NCI-H69 (cell line): ENCODE measurements around the gene SLC9A9.

ENCODE experiments used
- DNase-seq: peaks from one replicate; lab custom pipeline; 2025; lab: John Stamatoyannopoulos, UW

The SLC9A9 gene

DNA sequence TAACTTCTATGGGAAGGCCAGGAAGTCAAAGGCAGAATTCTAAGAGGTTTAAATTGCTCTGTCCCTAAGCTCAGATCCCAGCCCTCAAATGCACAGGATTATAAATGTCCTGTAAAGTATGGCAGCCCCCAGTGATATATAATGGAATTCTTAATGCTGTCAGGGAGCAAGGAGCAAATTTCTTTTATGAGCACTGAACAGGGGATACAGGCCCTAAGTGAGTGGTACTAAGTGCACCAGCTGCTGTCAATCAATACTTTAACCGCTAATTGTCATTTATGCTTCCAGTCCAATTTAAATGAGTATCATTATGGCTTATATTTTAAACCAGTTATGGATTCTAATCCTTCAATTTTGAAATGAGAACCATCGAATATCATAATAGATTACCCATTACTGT, 4.7 kb downstream of the SLC9A9 start:
- no peak for DNase-seq

DNA sequence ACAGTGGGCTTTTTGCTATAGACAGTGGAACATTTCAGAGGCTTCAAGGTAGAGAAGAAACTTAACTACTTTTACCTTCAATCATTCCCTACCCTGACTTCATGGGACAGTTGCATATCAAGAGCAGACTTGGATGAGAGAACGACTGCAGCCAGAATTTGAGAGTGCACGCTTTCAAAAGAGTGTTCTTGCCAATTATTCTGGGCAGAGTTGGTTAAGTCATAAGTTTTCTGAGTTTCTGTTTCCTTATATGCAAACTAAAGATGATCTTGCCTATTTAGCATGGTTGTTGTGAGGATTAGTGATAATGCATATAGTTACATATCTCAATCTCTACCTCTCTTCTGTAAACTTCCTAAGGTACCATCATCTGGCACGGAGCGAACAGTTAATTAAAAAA, 7.6 kb downstream of the SLC9A9 start:
- no peak for DNase-seq

DNA sequence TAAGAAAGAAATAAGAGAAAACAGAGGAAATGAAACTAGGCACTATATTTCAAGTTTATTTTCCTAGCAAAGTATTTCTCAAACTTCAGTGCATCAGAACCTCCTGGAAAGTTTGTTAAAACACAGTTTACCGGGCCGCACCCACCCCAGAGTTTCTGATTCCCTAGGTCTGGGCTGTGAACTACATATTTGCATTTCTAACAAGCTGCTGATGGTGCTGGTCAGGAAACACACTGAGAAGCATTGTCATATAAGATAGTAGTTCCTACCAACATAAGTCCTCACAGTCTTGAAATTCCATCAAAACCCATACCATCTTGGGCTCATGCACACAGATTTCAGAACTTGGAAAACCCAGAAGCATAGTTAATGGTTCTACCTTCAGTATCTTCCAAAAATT, 8.3 kb downstream of the SLC9A9 start:
- DNase-seq = no peak

DNA sequence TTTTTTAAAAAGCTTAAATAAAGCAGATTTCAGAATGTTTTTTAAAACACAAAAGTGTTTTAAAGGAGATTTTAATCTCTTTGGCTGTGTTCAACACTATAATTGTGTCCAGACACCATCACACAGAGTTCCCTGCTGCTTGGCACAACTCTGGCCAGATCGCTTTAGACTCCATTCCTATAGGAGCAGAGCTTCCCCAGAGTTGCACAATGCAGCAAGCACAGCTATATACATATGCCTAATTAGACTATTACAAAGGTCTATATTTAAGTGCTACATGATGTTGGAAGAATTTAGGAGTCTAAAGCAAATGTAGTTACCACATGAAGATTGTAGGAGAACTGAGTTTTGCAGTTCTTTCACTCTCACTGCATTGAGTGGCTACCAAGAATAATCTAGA, 11.2 kb downstream of the SLC9A9 start:
- no peak for DNase-seq

DNA sequence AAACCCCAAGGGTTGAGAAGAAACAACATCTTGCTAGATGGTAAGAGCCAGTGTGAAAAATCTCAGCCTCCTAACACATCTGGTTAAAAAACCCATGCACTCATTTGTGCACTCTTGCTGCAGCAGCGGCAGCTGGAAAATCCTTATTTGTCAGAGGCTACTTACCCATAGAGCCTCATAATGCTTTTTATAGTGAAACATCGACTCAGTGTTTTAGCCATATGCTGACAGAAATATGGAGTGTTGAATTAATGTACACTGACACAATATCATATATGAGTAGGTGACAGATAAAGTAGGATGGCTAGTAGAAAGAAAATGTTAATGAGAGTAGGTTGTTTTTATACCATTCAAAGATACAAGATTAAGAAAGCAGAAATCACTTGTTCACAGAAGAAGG, 13.0 kb downstream of the SLC9A9 start:
- DNase-seq = no peak

DNA sequence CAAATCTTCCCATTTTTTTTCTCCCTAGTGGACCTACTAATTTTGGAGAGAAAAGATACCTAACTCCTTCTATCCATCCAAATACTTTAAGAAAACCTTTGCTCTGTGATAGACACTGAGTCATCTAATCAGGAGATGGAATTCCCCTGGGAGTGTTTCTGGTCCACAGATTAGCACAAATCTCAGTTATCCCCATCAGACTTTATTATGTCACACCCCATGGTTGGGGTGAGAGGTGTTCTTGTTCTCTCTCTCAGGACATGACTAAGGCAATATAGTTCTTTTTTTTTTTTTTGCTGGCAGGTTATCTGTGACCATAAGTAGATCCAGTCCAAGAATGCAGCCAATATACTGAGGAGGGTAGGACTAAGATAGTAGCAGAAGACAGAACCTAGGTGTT, 15.8 kb downstream of the SLC9A9 start:
- no peak for DNase-seq

DNA sequence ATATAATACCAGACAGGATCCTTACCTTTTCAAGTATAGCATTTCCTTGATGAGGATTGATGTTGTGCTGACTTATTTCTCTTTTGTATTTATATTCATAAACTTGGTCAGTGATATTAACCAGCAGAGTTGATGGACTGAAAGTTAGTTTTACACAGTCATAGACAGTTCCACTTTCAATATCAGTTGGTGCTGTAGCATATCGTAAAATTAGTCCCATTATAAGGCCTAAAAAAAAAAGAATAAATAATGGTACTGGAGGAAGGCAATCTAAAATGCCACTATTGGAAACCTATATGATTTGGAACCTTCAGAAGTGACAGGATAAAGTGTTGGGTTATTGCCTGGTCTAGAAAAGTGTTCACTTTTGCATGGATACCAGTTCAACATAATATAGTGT, 16.3 kb downstream of the SLC9A9 start:
- no peak for DNase-seq

DNA sequence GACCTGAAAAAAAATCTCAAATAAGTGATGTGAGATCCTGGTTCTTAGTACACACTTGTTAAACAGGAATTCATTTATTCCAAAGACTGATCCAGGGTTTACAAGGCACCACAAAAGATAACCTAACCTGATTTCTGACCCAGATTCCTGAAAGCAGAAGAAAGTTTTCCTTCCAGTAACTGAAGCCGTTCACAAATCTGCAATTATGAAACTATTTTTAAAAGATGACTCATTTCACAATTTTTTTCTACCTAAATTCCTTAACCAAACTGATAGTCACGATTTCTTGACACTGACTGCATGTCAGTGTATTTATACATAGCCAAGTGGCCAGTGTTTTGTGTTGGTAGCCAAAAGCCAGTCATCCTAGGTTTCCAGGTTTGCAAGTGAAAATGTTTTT, 17.1 kb downstream of the SLC9A9 start:
- DNase-seq = no peak

DNA sequence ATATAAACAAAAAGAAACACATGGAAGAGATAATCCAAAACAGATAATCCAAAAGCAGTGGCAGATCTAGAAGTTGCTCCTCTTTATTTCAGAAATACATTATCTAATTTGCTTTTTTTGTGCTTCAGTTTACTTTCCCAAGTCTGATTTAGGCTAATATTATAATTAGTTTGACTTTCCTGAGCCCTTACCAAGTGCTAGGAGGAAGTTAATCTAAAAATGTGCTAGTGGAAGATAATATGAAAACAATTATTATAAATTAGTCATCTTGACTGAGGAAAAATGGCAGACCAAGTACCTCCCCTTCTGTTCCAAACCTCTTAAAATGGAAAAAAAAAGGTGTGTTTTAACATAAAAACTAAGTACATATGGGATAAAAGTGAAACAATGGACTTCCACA, 17.5 kb downstream of the SLC9A9 start:
- no peak for DNase-seq

DNA sequence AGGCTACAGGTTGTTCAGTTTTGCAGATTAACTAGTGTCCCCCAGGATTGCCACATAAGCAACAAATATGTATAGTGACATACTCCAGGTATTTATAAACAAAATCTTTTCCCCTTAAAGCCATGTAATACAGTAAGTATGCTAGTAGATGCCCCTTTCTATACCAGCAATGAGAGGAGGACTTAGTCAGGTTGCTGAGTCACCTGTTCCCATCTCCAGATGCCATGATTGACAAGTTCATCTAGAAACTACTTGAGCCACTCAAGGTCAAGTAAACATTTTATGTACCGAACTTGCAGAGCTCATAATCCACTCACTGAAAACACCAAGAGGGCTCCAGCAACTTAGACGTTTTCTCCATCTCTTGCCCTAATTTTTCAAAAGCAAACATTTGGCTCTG, 18.2 kb downstream of the SLC9A9 start:
- no peak for DNase-seq

DNA sequence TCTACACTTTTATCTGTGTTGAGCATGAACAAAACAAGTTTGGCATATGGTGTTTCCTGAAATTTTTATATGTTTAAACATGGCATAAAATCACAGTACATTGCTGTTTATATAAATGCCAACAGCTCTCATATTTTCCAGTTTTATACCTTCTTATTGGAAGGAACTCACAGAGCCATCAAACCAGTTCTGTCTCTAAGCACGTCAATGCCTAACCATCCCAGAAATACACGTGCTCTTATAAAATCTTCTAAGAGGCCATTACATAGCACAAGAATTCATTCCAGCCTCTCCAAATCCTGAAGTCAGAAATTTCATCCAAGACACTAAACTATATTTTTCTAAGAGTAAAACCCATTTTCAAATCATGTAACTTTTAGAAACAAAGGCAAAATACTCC, 20.8 kb downstream of the SLC9A9 start:
- no peak for DNase-seq

DNA sequence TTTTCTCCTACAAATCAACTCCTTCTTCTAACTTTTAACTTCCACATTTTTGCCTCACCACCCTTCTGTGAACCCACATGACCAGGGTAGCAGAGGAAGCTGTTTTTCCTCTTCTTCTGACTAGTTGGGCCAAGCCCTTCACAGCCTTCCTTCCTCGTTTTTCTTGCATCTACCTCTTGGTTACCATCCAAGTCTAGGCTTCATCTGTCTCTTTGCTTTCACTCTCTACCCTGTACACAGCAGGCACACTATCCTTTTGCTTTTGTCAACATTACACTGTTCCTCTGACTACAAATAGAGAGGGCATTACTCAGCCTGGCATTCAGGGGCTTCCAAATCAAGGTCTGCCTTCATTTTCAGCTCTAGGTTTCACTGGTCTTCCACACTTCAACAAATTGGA, 22.0 kb downstream of the SLC9A9 start:
- no peak for DNase-seq

DNA sequence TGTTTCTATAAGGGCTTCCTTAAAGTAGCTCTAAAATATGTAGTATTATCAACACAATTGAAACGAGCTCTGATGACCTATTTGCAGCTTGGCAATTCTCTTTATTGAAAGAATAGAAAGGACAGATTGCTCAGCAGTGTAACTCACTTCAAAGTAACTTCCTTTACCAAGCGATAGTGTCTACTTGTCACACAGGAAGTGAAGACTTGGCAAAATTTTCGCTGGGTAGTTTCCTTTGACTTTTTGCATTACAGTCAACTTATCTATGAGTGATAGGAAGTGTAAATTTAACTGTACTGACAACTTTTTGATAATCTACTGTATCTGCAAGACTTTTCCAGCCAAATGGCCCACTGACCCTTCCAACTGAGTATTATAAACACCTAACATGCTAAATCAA, 22.8 kb downstream of the SLC9A9 start:
- no peak for DNase-seq

DNA sequence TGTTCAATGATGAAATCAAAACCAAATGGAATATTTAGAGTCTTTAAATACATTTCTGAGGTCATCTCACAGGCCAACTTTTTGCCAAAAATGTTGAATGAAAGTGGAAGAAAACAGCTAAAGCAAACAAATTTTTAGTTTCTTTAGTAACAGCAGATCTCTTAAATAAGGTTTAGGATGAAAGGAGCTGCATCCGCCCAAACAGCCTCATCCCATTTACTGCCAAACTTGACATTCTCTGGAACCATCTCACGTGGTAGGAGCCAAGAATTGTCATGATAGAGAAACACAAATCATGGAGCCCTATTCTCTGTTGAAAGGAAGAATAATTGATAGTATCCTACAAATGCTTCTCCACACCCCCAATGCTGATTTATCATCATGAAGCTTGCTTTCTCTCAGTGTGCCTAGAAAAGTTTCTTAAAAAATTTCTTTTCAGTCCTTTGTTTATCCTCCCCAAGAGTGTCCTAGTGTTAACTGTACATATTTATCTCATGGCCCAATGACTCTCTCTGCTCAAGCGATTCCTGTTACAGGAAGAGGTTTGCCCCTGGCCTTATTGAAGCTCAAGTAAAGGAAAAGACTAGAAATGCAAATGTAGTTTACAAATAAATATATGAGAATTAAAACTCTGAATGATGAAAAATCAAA, 23.4 kb downstream of the SLC9A9 start:
- no peak for DNase-seq

DNA sequence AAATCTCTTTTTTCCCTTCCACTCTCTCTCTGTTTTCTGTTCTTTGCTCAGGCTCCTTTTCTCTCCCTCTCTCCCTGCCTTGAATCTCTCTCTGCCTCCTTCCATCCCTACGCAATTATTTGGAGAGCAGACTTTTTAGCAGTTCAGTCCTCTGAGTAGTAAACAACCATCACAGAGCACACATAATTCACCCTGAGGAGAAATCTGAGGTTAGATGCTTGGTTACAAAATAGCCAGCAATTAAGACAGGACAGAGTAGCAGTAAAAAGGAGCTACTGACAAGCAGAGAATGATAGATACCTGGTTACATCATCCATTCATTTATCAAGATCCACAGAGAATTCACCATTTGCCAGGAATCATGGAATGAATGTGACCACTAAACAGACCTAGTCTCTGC, 25.5 kb downstream of the SLC9A9 start:
- DNase-seq = no peak

DNA sequence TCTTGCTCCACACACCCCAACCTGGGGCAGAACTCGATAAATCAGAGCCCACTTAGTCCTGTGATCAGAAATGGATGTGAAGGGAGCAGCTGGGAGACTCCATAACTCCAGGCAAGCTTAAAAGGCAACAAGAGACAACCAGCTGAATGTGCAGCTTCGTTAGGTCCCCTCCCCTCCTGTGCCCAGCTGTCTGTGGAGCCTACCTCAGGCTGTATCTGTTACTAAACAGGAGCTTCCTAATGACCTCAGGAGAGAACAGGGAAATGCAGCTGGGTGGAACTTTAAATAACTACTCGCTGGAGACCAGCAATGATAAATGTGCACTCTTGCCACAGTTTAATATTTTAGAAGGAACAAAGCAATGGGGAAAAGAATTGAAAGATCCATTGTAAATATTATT, 25.9 kb downstream of the SLC9A9 start:
- DNase-seq = no peak

DNA sequence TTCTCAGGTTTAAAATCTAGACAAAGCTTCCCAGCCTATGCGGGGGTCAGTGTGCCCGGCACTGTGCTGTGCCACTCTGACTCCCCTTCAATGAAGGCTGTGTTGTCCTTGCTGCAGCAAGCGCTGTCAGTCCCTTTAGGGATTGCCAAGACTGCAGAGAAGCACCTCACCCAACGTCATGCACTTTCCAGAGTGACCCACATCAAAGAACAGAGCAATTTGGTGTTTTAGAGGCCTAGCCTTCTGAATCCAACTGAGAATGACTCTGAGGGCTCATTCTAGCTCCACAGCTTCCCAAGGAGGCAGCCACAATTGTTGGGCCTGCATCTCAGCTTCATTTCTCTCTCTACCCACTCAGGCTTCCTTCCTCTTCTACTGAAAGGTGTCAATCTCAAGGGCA, 26.4 kb downstream of the SLC9A9 start:
- DNase-seq = no peak

DNA sequence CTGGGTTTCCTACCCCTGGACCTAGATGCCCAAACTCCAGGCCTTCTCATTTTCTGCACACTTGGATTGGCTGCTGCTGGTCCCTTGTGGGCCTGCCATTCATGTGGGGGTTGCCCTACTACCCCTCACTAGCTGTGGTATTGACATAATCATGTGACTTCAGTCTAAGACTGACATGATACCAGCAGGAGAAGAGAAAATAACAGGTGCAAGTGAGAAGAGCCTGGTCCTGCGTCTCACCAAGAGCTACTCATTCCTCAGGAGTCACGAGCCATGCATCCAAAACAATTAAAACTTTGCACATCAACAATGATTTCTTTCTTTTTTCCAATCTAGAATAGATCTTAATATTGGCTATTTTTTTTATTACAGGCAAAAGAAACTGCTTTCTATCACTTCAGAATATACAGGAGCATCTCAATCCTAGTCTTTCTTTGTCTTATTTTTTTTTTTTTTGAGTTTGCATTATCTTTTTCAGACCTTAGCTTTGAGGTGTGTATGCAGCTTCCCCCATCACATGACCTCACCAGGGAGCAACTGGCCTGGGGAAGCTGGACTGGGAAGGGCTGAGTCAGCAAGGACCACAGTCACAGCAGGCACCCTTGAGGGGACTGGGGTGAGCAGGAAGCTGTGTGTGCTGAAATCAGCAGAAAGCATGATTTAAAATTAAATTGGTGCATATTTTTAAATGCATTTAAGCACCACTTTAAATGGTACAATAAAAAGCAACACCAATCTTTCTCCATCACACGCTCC, 27.6 kb downstream of the SLC9A9 start:
- DNase-seq = no peak

DNA sequence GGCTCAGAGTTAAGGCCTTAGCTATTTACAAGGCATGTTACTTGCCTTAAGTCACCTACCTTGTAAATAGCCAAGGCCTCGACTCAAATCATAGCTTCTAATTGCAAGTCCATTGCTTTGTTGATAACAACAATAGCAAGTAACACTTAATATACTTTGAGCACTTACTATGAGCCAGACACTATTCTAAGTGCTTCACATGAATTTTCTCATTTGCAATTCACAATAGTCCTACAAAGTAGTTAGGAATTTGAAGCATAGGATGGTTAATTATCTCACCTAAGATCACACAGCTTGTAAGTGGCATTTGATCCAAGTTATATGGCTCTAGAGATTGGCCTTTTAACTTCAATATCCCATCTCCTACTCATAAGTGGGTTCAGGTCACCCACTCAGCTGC, 28.4 kb downstream of the SLC9A9 start:
- no peak for DNase-seq

DNA sequence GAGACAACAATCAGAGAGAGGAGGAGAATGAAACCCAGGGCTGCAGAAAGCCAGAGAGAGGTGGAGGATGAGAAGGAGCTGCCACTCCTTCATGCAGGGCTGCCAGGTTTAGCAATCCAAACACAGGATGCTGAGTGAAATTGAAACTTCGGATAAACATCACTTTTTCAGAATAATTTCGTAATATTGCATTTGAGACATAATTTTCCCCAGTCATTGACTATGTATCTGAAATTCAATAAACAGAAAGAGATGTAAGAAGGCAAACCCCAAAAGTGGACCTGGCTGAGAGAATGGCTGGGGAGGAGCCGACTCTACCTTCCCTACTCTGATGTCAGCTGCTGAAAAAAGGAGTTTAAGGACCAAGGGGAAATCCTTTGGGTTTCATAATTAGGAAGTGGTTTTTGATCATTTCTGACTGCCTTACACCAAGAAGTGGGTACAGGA, 33.8 kb downstream of the SLC9A9 start:
- no peak for DNase-seq

DNA sequence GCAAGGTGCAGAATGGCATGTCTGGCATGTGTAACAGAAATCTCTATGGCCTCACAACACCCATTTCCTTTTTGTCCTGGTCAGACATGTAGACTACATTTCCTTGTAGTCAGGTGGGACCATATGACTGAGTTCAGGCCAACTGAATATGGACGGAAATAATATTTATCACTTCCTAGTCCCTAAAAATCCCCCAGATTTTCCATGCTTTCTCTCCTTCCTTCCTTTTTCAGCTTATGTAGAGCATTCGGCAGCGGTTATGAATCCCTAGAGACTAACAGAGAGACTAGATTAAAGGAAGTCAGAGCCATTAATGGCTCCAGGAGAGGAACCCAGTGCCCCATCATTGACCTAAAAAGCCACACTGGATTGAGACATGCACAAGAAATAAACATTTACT, 35.8 kb downstream of the SLC9A9 start:
- no peak for DNase-seq

DNA sequence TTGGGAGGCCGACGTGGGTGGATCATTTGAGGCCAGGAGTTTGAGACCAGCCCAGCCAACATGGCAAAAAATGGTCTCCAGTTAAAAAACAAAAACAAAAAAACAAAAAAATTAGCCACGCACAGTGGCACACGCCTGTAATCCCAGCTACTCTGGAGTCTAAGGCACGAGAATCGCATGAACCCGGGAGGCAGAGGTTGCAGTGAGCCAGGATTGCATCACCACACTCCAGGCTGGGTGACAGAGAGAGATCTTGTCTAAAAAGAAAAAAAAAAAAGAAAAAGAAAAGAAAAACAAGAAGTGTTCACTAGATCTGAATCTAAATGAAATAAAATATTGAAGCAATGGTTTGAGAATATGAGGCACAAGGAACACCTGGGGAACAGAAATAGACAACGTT, 36.7 kb downstream of the SLC9A9 start:
- no peak for DNase-seq

DNA sequence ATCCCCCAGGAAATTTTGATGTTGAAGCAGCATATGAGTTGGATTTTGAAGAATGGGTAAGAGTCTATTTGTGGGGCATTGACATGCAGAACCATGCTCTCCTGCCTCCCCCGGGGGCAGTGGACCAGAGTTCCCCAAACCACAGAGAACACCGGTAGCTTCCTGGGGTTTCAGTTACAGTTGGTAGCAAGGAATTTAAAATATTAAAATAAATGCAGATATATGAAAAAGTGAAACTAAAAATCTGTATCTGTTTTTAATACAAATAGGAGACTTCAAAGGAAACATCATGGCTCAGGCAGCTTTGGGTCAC, 37.4 kb downstream of the SLC9A9 start:
- DNase-seq = no peak
